ENCODE results near the gene RAB3B.
"Not testable (repeated sequence)": the region's sequence is repeated elsewhere in the genome, so short reads cannot be mapped to it uniquely, and the experiment has no call there.

The RAB3B gene

GRCh38 chr1:51969038-51969705, 21.3 kb downstream of the RAB3B start:
- no peak overlapping the region for H3K27ac ChIP-seq (ENCODE audit: low read length)
- peaks cover under 1% of the 10 kb centered on the region for H3K4me1 ChIP-seq (ENCODE audit: low read length)
- H3K9me3 ChIP-seq (ENCODE audit: insufficient read depth, low read length): no peaks in the 10 kb centered on the region
- TF ChIP-seq CTCF (IDR thresholded peaks at IDR 0.05; ENCODE audit: low read depth, low read length) (no peak), EZH2phosphoT487 (IDR thresholded peaks at IDR 0.05; ENCODE audit: low read depth) (no peak)
- no peaks in the 10 kb centered on the region for H3K27me3 ChIP-seq (ENCODE audit: low read depth, low read length)
- no peaks in the 10 kb centered on the region for H3K79me2 ChIP-seq (ENCODE audit: low read length)
- no peak overlapping the region for H3K4me2 ChIP-seq (ENCODE audit: low read length)
- no peaks in the 10 kb centered on the region for H4K20me1 ChIP-seq (ENCODE audit: insufficient read depth, low read length)
- H2AFZ ChIP-seq (ENCODE audit: low read depth, low read length): no peak overlapping the region
- no peak overlapping the region for H3K9ac ChIP-seq (ENCODE audit: low read length)
- no peaks in the 10 kb centered on the region for H3K36me3 ChIP-seq (replicated peaks; ENCODE audit: low read depth, low read length)
- no peak overlapping the region for H3K4me3 ChIP-seq (ENCODE audit: low read length)

GRCh38 chr1:51968632-51969031, 21.9 kb downstream of the RAB3B start:
- Histone ChIP-seq H3K9me3 (ENCODE audit: insufficient read depth, low read length) (no peaks in the 10 kb centered on the region), H4K20me1 (ENCODE audit: insufficient read depth, low read length) (no peaks in the 10 kb centered on the region), H3K4me3 (ENCODE audit: low read length) (no peak overlapping the region), H3K27ac (ENCODE audit: low read length) (no peak overlapping the region), H3K79me2 (ENCODE audit: low read length) (no peaks in the 10 kb centered on the region), H3K4me2 (ENCODE audit: low read length) (no peak overlapping the region), H3K36me3 (replicated peaks; ENCODE audit: low read depth, low read length) (no peaks in the 10 kb centered on the region), H3K9ac (ENCODE audit: low read length) (no peak overlapping the region), H3K4me1 (ENCODE audit: low read length) (peaks cover 6% of the 10 kb centered on the region), H2AFZ (ENCODE audit: low read depth, low read length) (no peak overlapping the region), H3K27me3 (ENCODE audit: low read depth, low read length) (no peaks in the 10 kb centered on the region)
- no peak for TF ChIP-seq CTCF (IDR thresholded peaks at IDR 0.05; ENCODE audit: low read depth, low read length)
- no peak for TF ChIP-seq EZH2phosphoT487 (IDR thresholded peaks at IDR 0.05; ENCODE audit: low read depth)

GRCh38 chr1:51967213-51967791, 23.2 kb downstream of the RAB3B start:
- H3K4me2 ChIP-seq (ENCODE audit: low read length); H4K20me1 ChIP-seq (ENCODE audit: insufficient read depth, low read length); H3K36me3 ChIP-seq (replicated peaks; ENCODE audit: low read depth, low read length); H2AFZ ChIP-seq (ENCODE audit: low read depth, low read length); H3K9me3 ChIP-seq (ENCODE audit: insufficient read depth, low read length); H3K4me3 ChIP-seq (ENCODE audit: low read length); H3K27me3 ChIP-seq (ENCODE audit: low read depth, low read length); H3K27ac ChIP-seq (ENCODE audit: low read length); H3K79me2 ChIP-seq (ENCODE audit: low read length); H3K9ac ChIP-seq (ENCODE audit: low read length): not testable (repeated sequence)
- peaks cover 14% of the 10 kb centered on the region for H3K4me1 ChIP-seq (ENCODE audit: low read length)

GRCh38 chr1:51966559-51966958, 23.9 kb downstream of the RAB3B start:
- Histone ChIP-seq H3K4me3 (ENCODE audit: low read length) (no peak overlapping the region), H3K27me3 (ENCODE audit: low read depth, low read length) (no peaks in the 10 kb centered on the region), H4K20me1 (ENCODE audit: insufficient read depth, low read length) (no peaks in the 10 kb centered on the region), H3K4me2 (ENCODE audit: low read length) (no peak overlapping the region), H3K27ac (ENCODE audit: low read length) (no peak overlapping the region), H2AFZ (ENCODE audit: low read depth, low read length) (no peak overlapping the region), H3K36me3 (replicated peaks; ENCODE audit: low read depth, low read length) (no peaks in the 10 kb centered on the region), H3K9ac (ENCODE audit: low read length) (no peak overlapping the region), H3K9me3 (ENCODE audit: insufficient read depth, low read length) (no peaks in the 10 kb centered on the region), H3K79me2 (ENCODE audit: low read length) (no peaks in the 10 kb centered on the region), H3K4me1 (ENCODE audit: low read length) (peaks cover 14% of the 10 kb centered on the region)
- TF ChIP-seq CTCF (IDR thresholded peaks at IDR 0.05; ENCODE audit: low read depth, low read length) (no peak), EZH2phosphoT487 (IDR thresholded peaks at IDR 0.05; ENCODE audit: low read depth) (no peak)

All from OCI-LY3 (cell line).